Trophoblast cell (in vitro differentiated cells and primary cell): ENCODE results near the gene IFNA14.
"Not testable (repeated sequence)": the region's sequence is repeated elsewhere in the genome, so short reads cannot be mapped to it uniquely, and the experiment has no call there.

Source experiments
- DNase-seq, 2 donors: peaks; one replicate each; pipeline ENCODE4 v3.0.0-alpha.2; 2016
- H2AFZ ChIP-seq: 2 replicates; pipeline ENCODE4 v1.6.1; 2013; ENCODE audit warnings: low read length, moderate library complexity, mild to moderate bottlenecking; ENCODE audit not compliant: insufficient read depth, poor library complexity
- H2AK5ac ChIP-seq: 2 replicates; pipeline ENCODE4 v1.6.1; 2013; ENCODE audit warnings: mild to moderate bottlenecking, low read length
- H2BK120ac ChIP-seq: 2 replicates; pipeline ENCODE4 v1.6.1; 2013; ENCODE audit warnings: low read length, mild to moderate bottlenecking, moderate library complexity; ENCODE audit not compliant: insufficient read depth, poor library complexity
- H2BK12ac ChIP-seq: 2 replicates; pipeline ENCODE4 v1.6.1; 2013; ENCODE audit warnings: mild to moderate bottlenecking, low read length, moderate library complexity
- H2BK5ac ChIP-seq: 2 replicates; pipeline ENCODE4 v1.6.1; 2013; ENCODE audit warnings: low read length, low read depth, moderate library complexity, mild to moderate bottlenecking; ENCODE audit not compliant: poor library complexity
- H3K14ac ChIP-seq: 2 replicates; pipeline ENCODE4 v1.6.1; 2013; ENCODE audit warnings: mild to moderate bottlenecking, low read length
- H3K18ac ChIP-seq: 2 replicates; pipeline ENCODE4 v1.6.1; 2013; ENCODE audit warnings: mild to moderate bottlenecking, low read length
- H3K23ac ChIP-seq: 2 replicates; pipeline ENCODE4 v1.6.1; 2013; ENCODE audit warnings: low read length
- H3K27ac ChIP-seq: 2 replicates; pipeline ENCODE4 v1.5.1; 2013; ENCODE audit warnings: low read depth, mild to moderate bottlenecking, inconsistent platforms, low read length, moderate library complexity
- H3K27me3 ChIP-seq: 2 replicates; pipeline ENCODE4 v1.6.1; 2013; ENCODE audit warnings: inconsistent platforms, mild to moderate bottlenecking, low read length, moderate library complexity; ENCODE audit not compliant: insufficient read depth
- H3K36me3 ChIP-seq, 2 experiments: 1 replicate in 1 of 2; 2 replicates in 1 of 2; pipeline ENCODE4 v1.6.1; 2013; ENCODE audit warnings: low read length in 2 of 2, mild to moderate bottlenecking in 2 of 2, moderate library complexity in 1 of 2; ENCODE audit not compliant: insufficient read depth in 2 of 2, control insufficient read depth in 1 of 2
- H3K4ac ChIP-seq: 2 replicates; pipeline ENCODE4 v1.6.1; 2013; ENCODE audit warnings: low read depth, mild to moderate bottlenecking, low read length, moderate library complexity
- H3K4me1 ChIP-seq, 2 experiments: 1 replicate in 1 of 2; 2 replicates in 1 of 2; pipeline ENCODE4 v1.6.1; 2013; ENCODE audit warnings: low read length in 2 of 2, mild to moderate bottlenecking in 2 of 2, moderate library complexity in 1 of 2; ENCODE audit not compliant: insufficient read depth in 2 of 2, control insufficient read depth in 1 of 2
- H3K4me2 ChIP-seq: 2 replicates; pipeline ENCODE4 v1.6.1; 2013; ENCODE audit warnings: inconsistent platforms, mild to moderate bottlenecking, low read length, moderate library complexity
- H3K4me3 ChIP-seq: 2 replicates; pipeline ENCODE4 v1.5.1; 2013; ENCODE audit warnings: mild to moderate bottlenecking, low read depth, low read length, inconsistent platforms
- H3K79me1 ChIP-seq: one replicate; pipeline ENCODE4 v1.6.1; 2013; ENCODE audit warnings: low read length
- H3K79me2 ChIP-seq: 2 replicates; pipeline ENCODE4 v1.6.1; 2013; ENCODE audit warnings: low read length, mild to moderate bottlenecking; ENCODE audit not compliant: control insufficient read depth, insufficient read depth, poor library complexity
- H3K9ac ChIP-seq: 2 replicates; pipeline ENCODE4 v1.6.1; 2013; ENCODE audit warnings: mild to moderate bottlenecking, low read length
- H3K9me3 ChIP-seq: 2 replicates; pipeline ENCODE4 v1.6.1; 2013; ENCODE audit warnings: low read depth, mild to moderate bottlenecking, control low read depth, inconsistent platforms, low read length; ENCODE audit not compliant: insufficient read depth
- H4K12ac ChIP-seq: 2 replicates; pipeline ENCODE4 v1.6.1; 2013; ENCODE audit warnings: low read depth, mild to moderate bottlenecking, low read length, moderate library complexity
- H4K8ac ChIP-seq: 2 replicates; pipeline ENCODE4 v1.6.1; 2013; ENCODE audit warnings: low read depth, mild to moderate bottlenecking, low read length, moderate library complexity
- H4K91ac ChIP-seq: one replicate; pipeline ENCODE4 v1.6.1; 2013; ENCODE audit warnings: low read depth, mild to moderate bottlenecking, low read length, moderate library complexity
- WGBS: extraction: QIAGEN DNeasy Blood & Tissue Kit; methylation state at CpG from one replicate; pipeline ENCODE4 v1.1.7; 2013; ENCODE audit warnings: missing lambda C conversion rate; ENCODE audit not compliant: insufficient read length, insufficient coverage; ENCODE audit errors: extremely low coverage; 5-methylcytosine and 5-hydroxymethylcytosine counted together

IFNA14 gene

DNA sequence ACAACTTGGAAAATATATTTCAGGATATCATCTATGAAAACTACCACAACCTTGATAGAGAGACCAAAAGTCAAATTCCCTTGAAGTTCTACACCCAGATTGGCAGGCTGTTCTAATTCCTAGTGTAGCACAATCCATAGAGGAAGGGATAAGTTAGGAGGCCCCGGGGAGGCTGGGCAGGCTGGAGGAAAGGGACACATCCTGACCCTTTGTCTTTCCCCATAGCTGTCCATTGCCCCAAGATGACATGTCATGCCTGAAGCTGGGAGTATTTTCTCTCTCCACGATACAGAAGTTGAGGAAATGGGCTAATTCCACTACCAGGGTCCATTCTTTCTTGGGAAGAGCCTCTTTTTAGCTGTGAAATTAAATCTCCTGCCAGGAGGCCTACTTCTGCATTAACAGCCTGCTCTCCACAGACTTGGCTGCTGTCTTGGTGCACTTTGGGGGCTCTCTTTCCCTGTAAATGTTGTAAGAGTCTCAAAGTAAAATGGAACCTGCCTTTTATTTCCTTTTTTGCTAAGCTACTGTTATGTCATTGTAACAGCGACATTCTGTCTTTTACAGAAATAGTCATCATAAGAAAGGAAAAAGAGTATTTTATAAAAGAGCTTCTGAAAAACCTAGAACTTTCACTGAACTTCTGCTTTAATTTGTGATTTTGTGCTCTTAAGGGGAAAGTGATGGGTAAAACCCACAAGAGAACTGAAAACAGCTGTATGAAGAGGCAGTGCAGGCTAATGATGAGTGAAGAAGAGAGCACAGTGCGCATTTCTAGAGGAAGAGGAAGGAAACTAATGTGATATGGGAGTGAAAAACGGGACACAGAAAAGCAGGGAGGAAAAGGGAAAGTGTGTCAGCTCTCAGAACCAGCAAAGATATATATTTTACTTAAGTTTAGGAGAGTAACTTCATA is 26.1 kb downstream of the IFNA14 start:
- H3K27me3 ChIP-seq, H4K12ac ChIP-seq, H3K23ac ChIP-seq, H2BK5ac ChIP-seq, H4K91ac ChIP-seq, H3K4me2 ChIP-seq, H3K4me3 ChIP-seq, H3K27ac ChIP-seq, H3K79me2 ChIP-seq, H2AFZ ChIP-seq, H4K8ac ChIP-seq, H3K4ac ChIP-seq, H3K18ac ChIP-seq, H3K4me1 ChIP-seq, H3K79me1 ChIP-seq, H3K14ac ChIP-seq, H2AK5ac ChIP-seq, H3K9me3 ChIP-seq, H3K9ac ChIP-seq, H2BK12ac ChIP-seq, H2BK120ac ChIP-seq, H3K36me3 ChIP-seq: not testable (repeated sequence)
- DNase-seq: peak in 1 of 2 donors; percentile 8
- WGBS: no CpG with 5 or more reads among the region's 5 CpGs

DNA sequence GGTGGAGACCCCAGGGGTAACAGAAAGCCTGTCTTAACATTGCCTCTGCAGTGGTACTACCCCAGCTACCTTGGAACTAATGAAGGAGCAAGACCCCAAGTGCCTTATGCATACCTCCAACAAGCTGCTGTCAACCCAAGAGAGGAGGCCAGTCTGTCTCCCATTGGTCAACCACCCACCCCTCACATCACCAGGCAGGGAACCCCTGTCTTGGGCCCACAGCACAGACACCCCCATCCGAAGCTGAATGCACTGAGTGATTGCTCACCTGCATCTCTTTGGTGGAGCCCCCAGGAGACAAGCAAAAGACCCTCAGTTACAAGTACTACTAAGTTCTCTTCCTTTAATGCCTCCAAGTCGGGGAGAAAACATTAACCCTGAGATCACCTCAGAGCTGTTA is 27.6 kb downstream of the IFNA14 start:
- not testable (repeated sequence) for H3K79me2 ChIP-seq, H3K79me1 ChIP-seq, H3K9ac ChIP-seq, H4K91ac ChIP-seq, H2BK12ac ChIP-seq, H3K4me3 ChIP-seq, H2AFZ ChIP-seq, H2BK5ac ChIP-seq, H3K36me3 ChIP-seq, H3K14ac ChIP-seq, H3K18ac ChIP-seq, DNase-seq, H3K27ac ChIP-seq, H2AK5ac ChIP-seq, H3K9me3 ChIP-seq, H3K4ac ChIP-seq, H3K27me3 ChIP-seq, H3K23ac ChIP-seq, H3K4me1 ChIP-seq, H4K8ac ChIP-seq, H3K4me2 ChIP-seq, H2BK120ac ChIP-seq, H4K12ac ChIP-seq
- no CpG with 5 or more reads among the region's 2 CpGs for WGBS

DNA sequence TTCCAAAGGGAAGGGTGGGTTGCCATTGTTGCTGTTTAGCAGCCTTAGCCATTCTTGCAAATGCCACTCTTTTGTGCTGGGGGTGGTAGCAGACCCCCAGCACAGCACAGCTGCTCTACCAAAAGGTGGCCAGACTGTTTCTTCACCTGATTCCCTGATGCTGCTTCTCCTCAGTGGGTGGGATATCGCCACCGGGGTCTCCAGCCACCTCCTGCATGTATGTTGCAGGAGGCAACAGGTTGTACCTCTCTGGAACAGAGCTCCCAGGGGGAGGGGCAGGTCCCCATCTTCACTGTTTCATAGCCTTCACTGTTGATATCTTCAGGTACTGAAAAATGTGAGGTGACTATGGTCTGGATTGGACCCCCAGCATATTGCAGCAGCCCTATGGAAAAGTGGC is 29.0 kb downstream of the IFNA14 start:
- not testable (repeated sequence) for H3K4me1 ChIP-seq, H3K23ac ChIP-seq, H2AFZ ChIP-seq, H4K8ac ChIP-seq, H3K9me3 ChIP-seq, H3K9ac ChIP-seq, H4K91ac ChIP-seq, H3K14ac ChIP-seq, DNase-seq, H3K4me3 ChIP-seq, H3K27me3 ChIP-seq, H2AK5ac ChIP-seq, H3K36me3 ChIP-seq, H2BK120ac ChIP-seq, H3K79me1 ChIP-seq, H2BK5ac ChIP-seq, H3K4me2 ChIP-seq, H3K4ac ChIP-seq, H2BK12ac ChIP-seq, H3K18ac ChIP-seq, H4K12ac ChIP-seq, H3K79me2 ChIP-seq, H3K27ac ChIP-seq
- WGBS: no CpG with 5 or more reads among the region's 2 CpGs

DNA sequence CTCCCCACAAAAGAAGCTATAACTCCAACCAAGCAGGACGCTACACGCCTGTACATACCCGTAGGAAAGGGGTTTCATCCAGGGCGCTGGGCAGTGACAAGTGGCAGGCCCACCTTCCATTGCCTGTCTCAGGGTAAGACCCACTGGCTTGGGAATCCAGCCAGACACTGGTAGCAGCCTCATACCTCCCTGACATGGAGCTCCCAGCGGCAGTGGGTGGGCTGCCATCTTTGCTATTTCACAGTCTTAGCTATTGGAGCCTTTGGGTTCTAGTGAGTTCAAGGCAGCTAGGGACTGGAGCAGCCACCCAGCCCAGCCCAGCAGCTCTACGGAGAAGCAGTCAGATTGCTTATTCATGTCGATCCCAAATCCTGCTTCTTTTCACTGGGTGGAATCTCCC is 29.5 kb downstream of the IFNA14 start:
- no peak overlapping the region for H4K8ac ChIP-seq
- no peaks in the 10 kb centered on the region for H3K4me1 ChIP-seq
- no peak overlapping the region for H3K4me3 ChIP-seq
- no peak overlapping the region for H2AFZ ChIP-seq
- DNase-seq: no peak
- H4K12ac ChIP-seq: no peak overlapping the region
- H3K4me2 ChIP-seq: no peak overlapping the region
- no peak overlapping the region for H3K27ac ChIP-seq
- no peaks in the 10 kb centered on the region for H3K9me3 ChIP-seq
- WGBS: no CpG with 5 or more reads among the region's 7 CpGs
- H2AK5ac ChIP-seq: no peak overlapping the region
- no peaks in the 10 kb centered on the region for H3K79me1 ChIP-seq
- H2BK12ac ChIP-seq: no peak overlapping the region
- no peak overlapping the region for H2BK5ac ChIP-seq
- H3K23ac ChIP-seq: no peak overlapping the region
- no peak overlapping the region for H3K9ac ChIP-seq
- no peaks in the 10 kb centered on the region for H3K27me3 ChIP-seq
- no peaks in the 10 kb centered on the region for H3K79me2 ChIP-seq
- H3K18ac ChIP-seq: no peak overlapping the region
- no peak overlapping the region for H2BK120ac ChIP-seq
- no peak overlapping the region for H4K91ac ChIP-seq
- no peak overlapping the region for H3K4ac ChIP-seq
- no peaks in the 10 kb centered on the region for H3K36me3 ChIP-seq
- H3K14ac ChIP-seq: no peak overlapping the region
